OCI-LY1 (cell line): ENCODE data around the gene YTHDC1.

Source experiments
- CTCF ChIP-seq: fragments of 200-600 bp; sonication (generic), shearing (Covaris generic); IDR thresholded peaks from 2 replicates; pipeline ENCODE4 v1.5.1; 2017; ENCODE audit warnings: mild to moderate bottlenecking, antibody characterized with exemption, low read length, moderate library complexity, mixed read lengths
- EZH2 ChIP-seq: fragments of 200-600 bp; sonication (generic), shearing (Covaris generic); IDR thresholded peaks from 2 replicates; pipeline ENCODE4 v1.8.0; 2017; ENCODE audit warnings: borderline replicate concordance, mixed run types, mild to moderate bottlenecking, antibody characterized with exemption, low read length, moderate library complexity, mixed read lengths

GRCh38 chr4:68396756-68397155 lies 46.9 kb upstream of the YTHDC1 start:
- TF ChIP-seq CTCF (no peak), EZH2 (no peak)
